Ovary (tissue), 3 donors: ENCODE data around the gene ACAP2.

Experiments
- EP300 ChIP-seq: sonication (generic); formaldehyde crosslinking; IDR thresholded peaks from one replicate; pipeline ENCODE4 v1.6.1; 2017; ENCODE audit warnings: antibody characterized with exemption
- POLR2A ChIP-seq: fragments of 450-650 bp; IDR thresholded peaks from one replicate; pipeline ENCODE4 v1.6.1; 2017; ENCODE audit warnings: antibody characterized with exemption, mild to moderate bottlenecking, moderate library complexity
- TF ChIP-seq, protein P1 (sequence below), 3 donors: fragments of 450-650 bp in 2 of 3; fragments of 200-600 bp in 1 of 3; IDR thresholded peaks; one replicate each; pipeline versions ENCODE4 v1.5.1 to v1.8.0; 2016 to 2022; ENCODE audit warnings: antibody characterized with exemption in 3 of 3, mild to moderate bottlenecking in 1 of 3
- donor health status: DM: no; HTN: no; CAD: no.

- TF ChIP-seq, protein P1, sequence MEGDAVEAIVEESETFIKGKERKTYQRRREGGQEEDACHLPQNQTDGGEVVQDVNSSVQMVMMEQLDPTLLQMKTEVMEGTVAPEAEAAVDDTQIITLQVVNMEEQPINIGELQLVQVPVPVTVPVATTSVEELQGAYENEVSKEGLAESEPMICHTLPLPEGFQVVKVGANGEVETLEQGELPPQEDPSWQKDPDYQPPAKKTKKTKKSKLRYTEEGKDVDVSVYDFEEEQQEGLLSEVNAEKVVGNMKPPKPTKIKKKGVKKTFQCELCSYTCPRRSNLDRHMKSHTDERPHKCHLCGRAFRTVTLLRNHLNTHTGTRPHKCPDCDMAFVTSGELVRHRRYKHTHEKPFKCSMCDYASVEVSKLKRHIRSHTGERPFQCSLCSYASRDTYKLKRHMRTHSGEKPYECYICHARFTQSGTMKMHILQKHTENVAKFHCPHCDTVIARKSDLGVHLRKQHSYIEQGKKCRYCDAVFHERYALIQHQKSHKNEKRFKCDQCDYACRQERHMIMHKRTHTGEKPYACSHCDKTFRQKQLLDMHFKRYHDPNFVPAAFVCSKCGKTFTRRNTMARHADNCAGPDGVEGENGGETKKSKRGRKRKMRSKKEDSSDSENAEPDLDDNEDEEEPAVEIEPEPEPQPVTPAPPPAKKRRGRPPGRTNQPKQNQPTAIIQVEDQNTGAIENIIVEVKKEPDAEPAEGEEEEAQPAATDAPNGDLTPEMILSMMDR (IDR thresholded peaks at IDR 0.05), result no peak
- TF ChIP-seq EP300 (no peak), POLR2A (no peak)
Measured at GRCh38 chr3:195403244-195403643, 39.6 kb downstream of the ACAP2 start.
